SU-DHL-6 (cell line): ENCODE data around the gene ATP10D.

Experiments used
- CTCF ChIP-seq: fragments of 200-600 bp; sonication (generic); IDR thresholded peaks from one replicate; pipeline ENCODE4 v1.5.1; 2017; ENCODE audit warnings: antibody characterized with exemption, mild to moderate bottlenecking, low read length, moderate library complexity; ENCODE audit not compliant: insufficient read depth, poor library complexity, severe bottlenecking
- EZH2phosphoT487 ChIP-seq: fragments of 200-600 bp; sonication (generic), shearing (Covaris generic); conservative IDR thresholded peaks from 2 replicates; pipeline ENCODE4 v1.6.1; 2018; ENCODE audit warnings: mild to moderate bottlenecking, antibody characterized with exemption, low read length, moderate library complexity, mixed read lengths

GRCh38 chr4:47478804-47479203 lies 6.3 kb upstream of the ATP10D start:
- TF ChIP-seq CTCF: no peak
- no peak for TF ChIP-seq EZH2phosphoT487
